Fibroblast of lung (primary cell): Measurements from ENCODE around the gene CREM. TPM values are rescaled to one million over a fixed set of nuclear protein-coding genes. Genes with fewer than 3 reads are reported as not detected.

Source experiments
- DNase-seq, 2 donors: peaks; one replicate each; pipeline versions ENCODE4 v3.0.0 to v3.0.0-alpha.2; 2010; ENCODE audit warnings: low read depth in 2 of 2
- H2AFZ ChIP-seq: 2 replicates; pipeline ENCODE4 v1.5.1; 2012; ENCODE audit warnings: low read length, control low read depth, inconsistent platforms
- H3K27ac ChIP-seq: 2 replicates; pipeline ENCODE4 v1.5.1; 2011; ENCODE audit warnings: low read length, control low read depth; ENCODE audit not compliant: insufficient read depth
- H3K27me3 ChIP-seq: 2 replicates; pipeline ENCODE4 v1.5.1; 2011; ENCODE audit warnings: mild to moderate bottlenecking, low read length; ENCODE audit not compliant: control insufficient read depth, insufficient read depth
- H3K36me3 ChIP-seq: 2 replicates; pipeline ENCODE4 v1.5.1; 2011; ENCODE audit warnings: low read length; ENCODE audit not compliant: control insufficient read depth, insufficient read depth
- H3K4me1 ChIP-seq: 2 replicates; pipeline ENCODE4 v1.5.1; 2011; ENCODE audit warnings: low read length; ENCODE audit not compliant: control insufficient read depth, insufficient read depth; ENCODE audit errors: extremely low read depth
- H3K4me2 ChIP-seq: 2 replicates; pipeline ENCODE4 v1.5.1; 2011; ENCODE audit warnings: low read length, control low read depth; ENCODE audit not compliant: insufficient read depth; ENCODE audit errors: extremely low read depth
- H3K4me3 ChIP-seq, 4 experiments: fragments of 200-600 bp in 1 of 4; sonication (generic) in 1 of 4; replicated peaks in 1 of 4; 2 replicates each; pipeline ENCODE4 v1.5.1; 2011 to 2016; ENCODE audit warnings: low read length in 4 of 4, low read depth in 3 of 4, mild to moderate bottlenecking in 3 of 4, control low read depth in 2 of 4, inconsistent platforms in 1 of 4, mixed read lengths in 1 of 4; ENCODE audit not compliant: insufficient read depth in 1 of 4; ENCODE audit errors: control extremely low read depth in 1 of 4
- H3K79me2 ChIP-seq: 2 replicates; pipeline ENCODE4 v1.5.1; 2012; ENCODE audit warnings: mild to moderate bottlenecking, low read length, inconsistent platforms; ENCODE audit not compliant: control insufficient read depth, insufficient read depth
- H3K9ac ChIP-seq: 2 replicates; pipeline ENCODE4 v1.5.1; 2011; ENCODE audit warnings: mild to moderate bottlenecking, low read length, control low read depth; ENCODE audit not compliant: insufficient read depth
- H3K9me3 ChIP-seq: 2 replicates; pipeline ENCODE4 v1.5.1; 2012; ENCODE audit warnings: low read depth, low read length; ENCODE audit not compliant: control insufficient read depth, insufficient read depth
- H4K20me1 ChIP-seq: 2 replicates; pipeline ENCODE4 v1.5.1; 2011; ENCODE audit warnings: low read length; ENCODE audit not compliant: control insufficient read depth, insufficient read depth; ENCODE audit errors: extremely low read depth
- CTCF ChIP-seq, 2 donors: IDR thresholded peaks in 1 of 2; conservative IDR thresholded peaks in 1 of 2; 1 replicate in 1 of 2; 2 replicates in 1 of 2; pipeline ENCODE4 v1.5.1; 2011 to 2012; ENCODE audit warnings: low read length in 2 of 2, control low read depth in 1 of 2, inconsistent platforms in 1 of 2, low read depth in 1 of 2, mild to moderate bottlenecking in 1 of 2
- EZH2 ChIP-seq: IDR thresholded peaks from 2 replicates; pipeline ENCODE4 v1.5.1; 2012; ENCODE audit warnings: low read length, control low read depth, mild to moderate bottlenecking; ENCODE audit errors: missing control alignments
- polyA plus RNA-seq, 2 donors: library from polyadenylated mRNA; depleted of rRNA in 1 of 2; stranded (reverse) in 1 of 2; unstranded in 1 of 2; fragments of >200 nt; gene quantifications; 2 replicates each; pipeline ENCODE4 v1.2.1, GENCODE V29; 2011 to 2012; ENCODE audit warnings: missing spikeins in 1 of 2
- total RNA-seq: library from RNA; depleted of rRNA; stranded (reverse); fragments of >200 nt; gene quantifications from 2 replicates; pipeline ENCODE4 v1.2.1, GENCODE V29; 2014

The CREM gene
- total and polyA plus RNA-seq, 2 donors (not counting 1 experiment from before 2014, with no cell fraction given), result 29.9 to 32.1 TPM

GRCh38 chr10:35217455-35217854 lies 90.8 kb downstream of the CREM start:
- Histone ChIP-seq H3K36me3 (no peaks in the 10 kb centered on the region), H4K20me1 (no peaks in the 10 kb centered on the region), H3K79me2 (no peaks in the 10 kb centered on the region), H3K27me3 (no peaks in the 10 kb centered on the region), H3K4me1 (no peaks in the 10 kb centered on the region), H3K4me2 (no peak overlapping the region), H3K27ac (no peak overlapping the region), H3K9me3 (no peaks in the 10 kb centered on the region), H3K9ac (no peak overlapping the region), H2AFZ (no peak overlapping the region), H3K4me3 (no peak overlapping the region)
- DNase-seq, result peak in 1 of 2 donors; percentile 65
- no peak for TF ChIP-seq EZH2
- TF ChIP-seq CTCF (conservative IDR thresholded peaks at IDR 0.05 in 1 of 2, IDR thresholded peaks at IDR 0.05 in 1 of 2; ENCODE audit: low read depth in 1 of 2, low read length in 2 of 2), result no peak

GRCh38 chr10:35218339-35218955 lies 91.8 kb downstream of the CREM start:
- H3K27ac ChIP-seq, result no peak overlapping the region
- H4K20me1 ChIP-seq, result no peaks in the 10 kb centered on the region
- DNase-seq, result peak; percentile 83 to 94
- H3K36me3 ChIP-seq, result no peaks in the 10 kb centered on the region
- no peak overlapping the region for H2AFZ ChIP-seq
- no peaks in the 10 kb centered on the region for H3K79me2 ChIP-seq
- TF ChIP-seq CTCF (conservative IDR thresholded peaks at IDR 0.05 in 1 of 2, IDR thresholded peaks at IDR 0.05 in 1 of 2; ENCODE audit: low read depth in 1 of 2, low read length in 2 of 2) (peak; percentile 70 to 76), EZH2 (no peak)
- H3K4me3 ChIP-seq, result peak overlapping the region in 1 of 4 experiments; percentile 21
- no peaks in the 10 kb centered on the region for H3K9me3 ChIP-seq
- H3K27me3 ChIP-seq, result no peaks in the 10 kb centered on the region
- peak overlapping the region; percentile 4 for H3K4me2 ChIP-seq
- H3K4me1 ChIP-seq, result no peaks in the 10 kb centered on the region
- H3K9ac ChIP-seq, result no peak overlapping the region

- H3K9ac ChIP-seq, result no peak overlapping the region
- H3K79me2 ChIP-seq, result no peaks in the 10 kb centered on the region
- H3K4me2 ChIP-seq, result no peak overlapping the region
- no peaks in the 10 kb centered on the region for H3K36me3 ChIP-seq
- no peaks in the 10 kb centered on the region for H3K9me3 ChIP-seq
- H3K4me3 ChIP-seq, result no peak overlapping the region
- no peaks in the 10 kb centered on the region for H4K20me1 ChIP-seq
- TF ChIP-seq CTCF (conservative IDR thresholded peaks at IDR 0.05 in 1 of 2, IDR thresholded peaks at IDR 0.05 in 1 of 2; ENCODE audit: low read depth in 1 of 2, low read length in 2 of 2), result no peak
- TF ChIP-seq EZH2, result no peak
- peak in 1 of 2 donors; percentile 27 for DNase-seq
- H3K4me1 ChIP-seq, result no peaks in the 10 kb centered on the region
- no peaks in the 10 kb centered on the region for H3K27me3 ChIP-seq
- H2AFZ ChIP-seq, result no peak overlapping the region
- no peak overlapping the region for H3K27ac ChIP-seq
These were observed 92.6 kb downstream of the CREM start for GRCh38 chr10:35219292-35219691.
